GM18873 (cell line): ENCODE data around the gene KLK13.

Experiments used
- ATAC-seq: cut with Tn5 transposase; IDR thresholded peaks from one replicate; pipeline ENCODE4 v1.9.1; 2021; ENCODE audit warnings: mild to moderate bottlenecking, moderate library complexity, moderate number of reproducible peaks; ENCODE audit not compliant: unreplicated experiment, low FRiP score

Gene KLK13, protein sequence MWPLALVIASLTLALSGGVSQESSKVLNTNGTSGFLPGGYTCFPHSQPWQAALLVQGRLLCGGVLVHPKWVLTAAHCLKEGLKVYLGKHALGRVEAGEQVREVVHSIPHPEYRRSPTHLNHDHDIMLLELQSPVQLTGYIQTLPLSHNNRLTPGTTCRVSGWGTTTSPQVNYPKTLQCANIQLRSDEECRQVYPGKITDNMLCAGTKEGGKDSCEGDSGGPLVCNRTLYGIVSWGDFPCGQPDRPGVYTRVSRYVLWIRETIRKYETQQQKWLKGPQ

GRCh38 chr19:51064534-51065220, at the start of gene KLK13:
Gene KLK13 (minus strand): TSS chr19:51065092. CDS start chr19:51065067, 25 bp downstream.
- ATAC-seq, result no peak

DNA sequence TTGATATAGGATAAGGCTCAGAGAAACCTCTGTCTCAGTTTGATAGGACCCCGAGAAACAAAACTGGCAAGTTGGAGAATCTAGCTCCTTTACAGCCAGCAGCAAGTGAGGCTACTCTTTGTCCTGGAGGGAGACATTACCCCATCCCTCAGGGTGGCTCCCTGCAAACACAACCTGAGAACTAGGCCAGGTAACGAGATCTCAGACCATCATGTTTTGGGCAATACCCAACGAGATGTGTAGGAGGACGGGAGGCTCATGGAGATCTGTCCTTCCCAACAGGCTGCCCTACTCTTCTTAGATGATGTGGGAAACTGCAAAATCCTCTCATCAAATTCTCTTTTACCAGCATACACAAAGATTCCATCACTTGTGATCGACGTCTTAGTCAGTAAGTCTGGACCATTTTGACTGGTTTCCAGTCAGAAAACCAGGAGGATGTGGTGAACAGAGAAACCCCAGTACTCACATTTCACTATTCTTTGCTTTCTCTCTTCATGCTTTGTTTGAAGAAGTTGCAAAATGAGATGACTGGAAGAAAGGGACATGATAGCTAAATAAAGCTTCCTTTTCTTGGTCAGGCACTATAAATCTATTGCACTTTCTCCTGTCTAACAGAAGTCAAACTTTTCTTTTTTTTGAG, 49.3 kb upstream of the KLK13 start:
- ATAC-seq, result no peak

DNA sequence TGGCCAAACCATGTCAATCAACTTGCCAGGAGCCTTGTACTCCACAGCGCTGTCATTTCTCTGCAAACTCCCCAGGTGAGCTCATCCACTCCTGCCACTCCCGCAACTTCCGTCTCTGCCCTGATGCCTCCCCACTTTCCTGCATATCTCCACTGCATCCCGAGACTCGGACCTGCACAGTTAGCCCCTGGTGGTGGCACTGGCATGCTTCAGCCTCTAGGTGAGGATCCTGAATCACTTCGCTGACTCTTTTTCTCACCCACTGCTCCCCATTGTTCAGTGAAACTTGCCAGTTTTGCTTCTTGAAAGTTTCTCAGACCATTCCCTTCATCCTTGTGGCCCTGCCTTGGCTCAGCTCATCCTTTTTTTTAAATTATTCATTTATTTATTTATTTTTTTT, 46.7 kb upstream of the KLK13 start:
- no peak for ATAC-seq

DNA sequence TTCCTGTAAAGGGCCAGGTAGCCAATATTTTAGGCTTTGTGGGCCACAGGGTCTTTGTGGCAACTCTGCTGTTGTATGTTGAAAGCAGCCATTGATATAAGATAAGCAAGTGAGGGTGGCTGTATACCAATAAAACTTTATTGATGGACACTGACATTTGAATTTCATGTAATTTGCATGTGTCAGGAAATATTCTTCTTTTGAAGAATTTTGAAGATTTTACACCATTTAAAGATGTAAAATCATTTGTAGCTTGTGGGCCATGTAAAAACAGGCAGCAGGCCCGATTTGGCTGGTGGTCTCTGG, 45.7 kb upstream of the KLK13 start:
- ATAC-seq, result no peak

- ATAC-seq, result no peak
Measured at GRCh38 chr19:51108805-51109146, 43.9 kb upstream of the KLK13 start.

GRCh38 chr19:51108066-51108804, 43.3 kb upstream of the KLK13 start, which contains the start of gene CTU1:
Gene CTU1 (minus strand): TSS chr19:51108409. CDS start chr19:51104569, 3,840 bp downstream.
- peak; percentile 90 for ATAC-seq

GRCh38 chr19:51107406-51108065, 42.6 kb upstream of the KLK13 start:
- no peak for ATAC-seq

- no peak for ATAC-seq
Measured at GRCh38 chr19:51103926-51104341, 39.0 kb upstream of the KLK13 start.

DNA sequence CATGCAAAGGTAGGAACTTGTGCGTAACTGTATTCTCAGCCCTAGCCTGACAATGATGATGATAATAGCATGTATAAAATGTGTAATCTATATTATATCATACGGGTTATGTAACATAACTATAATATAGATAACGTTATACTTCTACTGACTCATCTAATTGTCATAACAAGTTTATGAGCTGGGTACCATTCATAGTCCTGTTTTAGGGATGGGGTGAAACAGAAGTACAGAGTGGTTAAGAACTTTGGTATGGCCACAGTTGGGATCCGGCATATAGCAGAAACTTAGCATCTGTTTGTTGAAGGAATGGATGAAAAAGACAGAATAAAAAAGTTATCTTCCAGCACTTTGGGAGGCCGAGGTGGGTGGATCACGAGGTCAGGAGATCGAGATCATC, 38.1 kb upstream of the KLK13 start:
- no peak for ATAC-seq

DNA sequence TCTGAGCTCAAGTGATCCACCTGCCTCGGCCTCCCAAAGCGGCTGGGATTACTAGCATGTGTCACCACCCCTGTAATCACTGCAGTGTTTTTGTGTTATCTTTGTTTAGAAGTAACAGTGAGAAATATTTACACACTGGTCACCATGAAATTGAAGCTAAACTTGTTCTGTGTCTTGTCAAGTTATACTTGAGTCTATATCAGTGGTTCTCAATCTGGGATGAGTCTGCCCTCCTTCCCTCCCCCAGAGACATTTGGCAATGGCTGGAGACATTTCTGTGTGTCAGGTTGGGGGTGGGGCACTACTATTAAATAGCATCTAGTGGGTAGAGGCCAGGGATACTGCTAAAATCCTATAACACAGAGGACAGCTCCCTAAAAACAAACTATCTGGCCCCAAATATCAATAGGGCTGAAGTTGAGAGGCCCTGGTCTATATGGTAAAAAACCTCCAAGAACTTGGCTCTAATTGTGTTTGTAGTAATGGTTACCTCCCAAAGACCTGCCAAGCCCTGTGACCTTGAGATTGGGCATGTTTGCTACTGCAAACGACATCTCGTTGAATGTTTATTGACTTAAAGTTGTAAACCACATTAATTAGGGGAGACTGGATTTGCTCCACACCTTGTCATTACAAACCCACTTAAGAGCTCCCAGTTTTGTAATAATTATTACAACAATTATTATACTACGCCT, 36.4 kb upstream of the KLK13 start:
- no peak for ATAC-seq

DNA sequence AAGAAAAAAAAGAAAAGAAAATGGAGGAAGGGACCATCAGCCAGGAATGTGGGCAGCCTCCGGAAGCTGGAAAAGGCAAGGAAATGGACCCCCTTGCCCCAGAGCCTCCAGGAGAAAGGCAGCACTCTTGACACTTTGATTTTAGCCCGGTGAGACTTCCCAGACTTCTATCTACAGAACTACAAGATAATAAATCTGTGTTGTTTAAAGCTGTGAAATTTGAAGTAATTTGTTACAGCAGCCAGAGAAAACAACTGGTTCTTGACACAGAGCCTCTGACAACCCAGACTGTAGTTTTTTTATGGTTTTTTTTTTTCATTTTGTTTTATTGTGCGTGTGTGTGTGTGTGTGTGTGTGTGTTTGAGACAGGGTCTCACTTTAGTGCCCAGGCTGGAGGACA, 35.7 kb upstream of the KLK13 start:
- ATAC-seq, result no peak

DNA sequence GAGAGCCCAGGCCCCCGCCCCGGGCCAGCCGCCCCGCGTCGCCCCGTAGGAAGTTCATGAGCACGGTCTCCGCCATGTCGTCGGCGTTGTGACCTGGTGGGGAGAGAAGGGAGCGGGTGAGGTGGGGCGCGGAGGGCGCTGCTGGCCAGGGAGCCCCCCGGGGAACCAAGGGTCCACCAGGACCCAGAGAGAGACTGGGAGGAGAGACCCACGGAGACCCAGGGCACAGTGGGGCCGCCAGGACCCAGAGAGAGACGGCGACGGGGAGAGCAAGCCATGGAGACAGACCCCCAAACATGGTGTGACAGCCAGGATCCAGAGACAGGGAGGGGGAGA, 34.1 kb upstream of the KLK13 start:
- ATAC-seq, result no peak

- ATAC-seq, result no peak
Measured at GRCh38 chr19:51098365-51099046, 33.6 kb upstream of the KLK13 start.

DNA sequence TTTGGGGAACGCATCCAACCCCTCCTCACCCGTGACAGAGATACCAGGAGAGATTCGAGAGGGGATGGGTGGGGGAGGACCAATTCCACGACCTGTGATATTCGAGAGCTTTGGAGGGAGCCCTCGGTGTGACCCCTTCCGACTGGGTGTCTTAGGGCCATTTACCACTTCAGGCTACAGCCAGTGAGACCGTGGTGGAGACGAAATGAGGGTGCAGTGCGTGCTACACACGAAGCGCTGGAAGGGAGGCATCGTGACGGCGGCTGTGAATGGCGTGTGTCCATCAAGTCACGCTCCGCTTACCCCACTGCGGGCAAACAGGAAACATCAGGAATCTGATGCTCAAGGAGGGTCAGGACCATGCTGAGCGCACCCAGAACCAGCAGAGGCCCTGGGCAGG, 32.9 kb upstream of the KLK13 start:
- no peak for ATAC-seq

DNA sequence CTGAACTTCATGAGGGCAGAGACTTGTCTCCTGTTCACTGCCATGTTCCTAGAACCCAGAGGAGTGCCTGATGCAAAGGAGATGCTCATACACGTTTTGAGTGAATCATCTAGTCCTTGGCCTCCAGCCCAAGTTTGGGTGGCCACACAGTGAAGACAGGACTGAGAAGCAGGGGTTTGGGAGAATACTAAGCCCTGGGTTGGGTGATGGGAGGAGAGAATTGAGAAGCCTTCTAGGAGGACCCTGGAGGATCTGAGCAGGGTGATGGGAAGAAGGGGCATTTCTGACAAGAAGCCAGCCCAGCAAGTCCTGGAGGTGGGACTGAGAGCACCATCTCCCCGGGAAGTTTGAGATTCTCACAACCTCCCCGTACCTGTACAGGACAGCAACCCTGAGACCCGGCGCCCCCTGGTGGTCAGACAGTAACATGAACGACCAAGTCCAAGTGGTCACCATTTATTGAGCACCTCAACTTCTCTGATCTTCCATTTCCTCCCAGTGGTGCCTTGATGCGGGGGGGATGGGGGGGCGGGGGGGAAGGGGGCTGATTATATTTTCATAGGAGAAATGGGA, 32.4 kb upstream of the KLK13 start:
- ATAC-seq, result no peak

GRCh38 chr19:51096473-51097165, 31.7 kb upstream of the KLK13 start:
- ATAC-seq, result no peak

DNA sequence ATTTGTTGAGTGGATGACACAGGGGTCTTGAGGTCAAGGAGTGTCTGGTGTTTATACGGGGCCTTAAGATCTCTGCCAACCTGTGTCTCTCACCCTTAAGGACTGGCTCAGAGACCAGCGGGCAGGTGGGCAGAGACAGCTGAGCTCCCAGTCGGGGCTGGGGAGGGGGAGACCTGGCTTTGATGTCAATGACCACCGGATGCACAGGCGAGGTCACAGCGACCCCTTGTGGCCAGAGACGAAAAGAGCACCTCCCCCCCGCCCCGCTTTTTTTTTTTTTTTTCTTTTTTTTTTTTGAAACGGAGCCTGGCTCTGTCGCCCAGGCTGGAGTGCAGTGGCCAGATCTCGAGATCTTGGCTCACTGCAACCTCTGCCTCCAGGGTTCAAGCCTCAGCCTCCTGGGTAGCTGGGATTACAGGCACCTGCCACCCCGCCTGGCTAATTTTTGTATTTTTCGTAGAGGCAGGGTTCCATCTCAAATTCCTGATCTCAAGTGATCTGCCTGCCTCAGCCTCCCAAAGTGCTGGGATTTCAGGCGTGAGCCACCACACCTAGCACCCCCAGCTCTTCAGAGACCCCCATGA, 29.9 kb upstream of the KLK13 start:
- no peak for ATAC-seq
